WI38 (cell line): ENCODE data around the gene FETUB.

ENCODE experiments used
- H3K4me3 ChIP-seq: 2 replicates; pipeline ENCODE4 v1.5.1; 2011; ENCODE audit warnings: low read depth, mild to moderate bottlenecking, control low read depth, low read length
- CTCF ChIP-seq: IDR thresholded peaks from 2 replicates; pipeline ENCODE4 v1.5.1; 2012; ENCODE audit warnings: low read depth, mild to moderate bottlenecking, control low read depth, low read length

The FETUB gene, protein sequence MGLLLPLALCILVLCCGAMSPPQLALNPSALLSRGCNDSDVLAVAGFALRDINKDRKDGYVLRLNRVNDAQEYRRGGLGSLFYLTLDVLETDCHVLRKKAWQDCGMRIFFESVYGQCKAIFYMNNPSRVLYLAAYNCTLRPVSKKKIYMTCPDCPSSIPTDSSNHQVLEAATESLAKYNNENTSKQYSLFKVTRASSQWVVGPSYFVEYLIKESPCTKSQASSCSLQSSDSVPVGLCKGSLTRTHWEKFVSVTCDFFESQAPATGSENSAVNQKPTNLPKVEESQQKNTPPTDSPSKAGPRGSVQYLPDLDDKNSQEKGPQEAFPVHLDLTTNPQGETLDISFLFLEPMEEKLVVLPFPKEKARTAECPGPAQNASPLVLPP

DNA sequence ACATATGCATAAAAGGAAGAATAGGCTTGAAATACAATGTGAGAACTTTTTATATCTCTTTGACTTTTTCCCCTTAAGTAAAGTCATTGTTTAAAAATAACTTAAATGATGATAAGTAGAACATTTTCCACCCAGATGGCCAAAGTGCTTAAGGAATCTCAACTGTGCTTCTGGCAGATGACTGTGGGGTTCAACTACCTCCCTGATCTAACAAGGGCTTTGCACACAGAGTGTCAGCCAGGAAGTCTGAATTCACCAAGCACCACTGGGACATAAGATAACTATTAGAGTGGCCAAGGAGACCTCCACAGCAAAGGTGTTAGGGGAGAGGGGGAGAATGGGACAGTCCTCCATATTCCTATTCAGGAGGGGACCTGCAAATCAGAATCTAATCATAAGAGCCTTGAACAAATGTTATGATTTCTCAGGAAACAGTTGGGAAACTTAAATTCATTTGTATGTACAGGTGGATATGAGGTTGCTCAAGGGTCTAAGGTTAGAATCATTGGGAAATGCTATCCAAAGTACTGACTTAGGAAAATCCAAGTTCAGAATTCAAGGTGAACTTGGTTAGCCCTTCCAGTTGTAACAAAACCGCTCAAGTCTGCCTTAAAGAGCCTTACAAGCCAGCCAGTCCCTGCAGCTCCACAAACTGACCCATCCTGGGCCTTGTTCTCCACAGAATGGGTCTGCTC, at the start of gene FETUB:
TSS of gene FETUB (plus strand) at position 622 of the 695 bp plus-strand sequence. CDS start at position 684, 62 bp downstream.
- TF ChIP-seq CTCF: no peak
- H3K4me3 ChIP-seq: no peak within 1 kb of the TSS

GRCh38 chr3:186590580-186591295, 49.5 kb upstream of the FETUB start:
- no peak overlapping the region for H3K4me3 ChIP-seq
- no peak for TF ChIP-seq CTCF

GRCh38 chr3:186592682-186593081, 47.5 kb upstream of the FETUB start:
- no peak overlapping the region for H3K4me3 ChIP-seq

GRCh38 chr3:186593862-186594261, 46.3 kb upstream of the FETUB start:
- TF ChIP-seq CTCF: no peak
- no peak overlapping the region for H3K4me3 ChIP-seq

More at GRCh38 chr3:186592682-186593081, 47.5 kb upstream of the FETUB start:
- TF ChIP-seq CTCF: no peak

DNA sequence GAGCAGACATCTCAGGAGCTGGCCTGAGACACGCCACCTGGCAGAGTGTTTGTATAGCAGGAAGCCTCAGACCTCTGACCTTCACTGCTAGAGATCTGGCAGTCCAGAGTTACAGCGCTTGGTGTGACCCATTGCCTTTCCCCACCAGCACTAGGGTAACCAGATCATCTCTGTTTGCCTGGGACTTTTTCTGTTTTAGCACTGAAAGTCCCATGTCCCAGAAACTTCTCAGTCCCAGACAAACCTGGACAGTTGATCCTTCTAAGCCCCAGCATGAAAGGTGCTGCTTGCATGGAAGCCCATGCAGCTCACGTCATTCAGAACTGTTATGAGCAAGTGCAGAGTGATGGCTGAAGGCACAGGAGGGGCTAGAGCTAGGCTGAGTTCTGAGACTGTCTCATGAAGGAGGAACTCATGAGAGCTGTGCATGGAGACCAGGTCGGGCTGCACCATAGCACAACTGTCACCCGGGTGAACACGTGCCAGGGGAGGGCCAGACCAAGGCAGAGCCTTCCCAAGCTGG, 45.5 kb upstream of the FETUB start:
- no peak overlapping the region for H3K4me3 ChIP-seq
- TF ChIP-seq CTCF: no peak

- no peak for TF ChIP-seq CTCF
- no peak overlapping the region for H3K4me3 ChIP-seq
These were observed 43.5 kb upstream of the FETUB start for GRCh38 chr3:186596568-186597287.
